Measurements from ENCODE around the gene LRRC18. TPM values are rescaled to one million over a fixed set of nuclear protein-coding genes. Genes with fewer than 3 reads are reported as not detected.

The LRRC18 gene
- total and polyA plus RNA-seq, 10 of the 15 experiments (the other 5 are each of a cell fraction or from before 2014, with no cell fraction given): 0.16 to 0.47 (median 0.24) TPM; not detected in 6

GRCh38 chr10:48881937-48882336 lies 57.7 kb downstream of the LRRC18 start:
- ATAC-seq (no peak), FAIRE-seq (no peak), DNase-seq (ENCODE audit: low read depth, low spot score) (no peak)
- RAD21 ChIA-PET (ENCODE audit: unreplicated experiment): no interaction called here
- CTCF ChIA-PET: interaction anchor here (0.7 to 1.1 kb wide), 2 partner anchors 24 to 224 kb away, joined by 3 read pairs; no protein-coding TSS in a partner anchor
- H2AFZ ChIP-seq (ENCODE audit: control insufficient read depth, low read depth, low read length): no peak overlapping the region
- H3K36me3 ChIP-seq (ENCODE audit: control insufficient read depth in 2 of 2, insufficient read depth in 2 of 2, low read length in 1 of 2): peaks cover 11 to 12% of the 10 kb centered on the region in 2 experiments; a peak in 3 of 4 replicates
- no peaks in the 10 kb centered on the region; the same call in 1 of the 2 replicates for H3K4me1 ChIP-seq (ENCODE audit: control insufficient read depth, insufficient read depth, low read length)
- WGBS (ENCODE audit: insufficient coverage, insufficient replicate concordance, low lambda C conversion rate, missing lambda C conversion rate): 78% methylated on average over 1 of the region's 1 CpG
- BruUV-seq (replicated peaks): no TSS peak
- no peaks in the 10 kb centered on the region for H3K79me2 ChIP-seq (ENCODE audit: control insufficient read depth, insufficient read depth, low read length)
- intact Hi-C loops (cut with micrococcal nuclease; ENCODE audit: unreplicated experiment): no loop called here
- no peak overlapping the region for H3K9ac ChIP-seq (ENCODE audit: control insufficient read depth, insufficient read depth, low read length)
- H3K4me2 ChIP-seq (ENCODE audit: control insufficient read depth, insufficient read depth): no peak overlapping the region
- SMC1A ChIA-PET (ENCODE audit: uncharacterized antibody, unreplicated experiment): interaction anchor here (1.1 kb wide), 1 partner anchor 16 kb away, joined by 3 read pairs; no protein-coding TSS in a partner anchor
- no peaks in the 10 kb centered on the region for H4K20me1 ChIP-seq (ENCODE audit: control insufficient read depth, insufficient read depth)
- in situ Hi-C loops (cut with MboI): no loop called here
- H3K4me3 ChIP-seq: no peak overlapping the region
- POLR2A ChIA-PET: no interaction called here
- H3K9me3 ChIP-seq (replicated peaks; ENCODE audit: control insufficient read depth, insufficient read depth, low read length): no peaks in the 10 kb centered on the region; the same call in 2 of the 3 replicates
- no peak overlapping the region for H3K27ac ChIP-seq (ENCODE audit: control insufficient read depth, insufficient read depth)
- H3K27me3 ChIP-seq (replicated peaks in 1 of 2; ENCODE audit: control insufficient read depth in 2 of 2, insufficient read depth in 2 of 2, low read length in 1 of 2): no peaks in the 10 kb centered on the region
- TF ChIP-seq, protein P1, sequence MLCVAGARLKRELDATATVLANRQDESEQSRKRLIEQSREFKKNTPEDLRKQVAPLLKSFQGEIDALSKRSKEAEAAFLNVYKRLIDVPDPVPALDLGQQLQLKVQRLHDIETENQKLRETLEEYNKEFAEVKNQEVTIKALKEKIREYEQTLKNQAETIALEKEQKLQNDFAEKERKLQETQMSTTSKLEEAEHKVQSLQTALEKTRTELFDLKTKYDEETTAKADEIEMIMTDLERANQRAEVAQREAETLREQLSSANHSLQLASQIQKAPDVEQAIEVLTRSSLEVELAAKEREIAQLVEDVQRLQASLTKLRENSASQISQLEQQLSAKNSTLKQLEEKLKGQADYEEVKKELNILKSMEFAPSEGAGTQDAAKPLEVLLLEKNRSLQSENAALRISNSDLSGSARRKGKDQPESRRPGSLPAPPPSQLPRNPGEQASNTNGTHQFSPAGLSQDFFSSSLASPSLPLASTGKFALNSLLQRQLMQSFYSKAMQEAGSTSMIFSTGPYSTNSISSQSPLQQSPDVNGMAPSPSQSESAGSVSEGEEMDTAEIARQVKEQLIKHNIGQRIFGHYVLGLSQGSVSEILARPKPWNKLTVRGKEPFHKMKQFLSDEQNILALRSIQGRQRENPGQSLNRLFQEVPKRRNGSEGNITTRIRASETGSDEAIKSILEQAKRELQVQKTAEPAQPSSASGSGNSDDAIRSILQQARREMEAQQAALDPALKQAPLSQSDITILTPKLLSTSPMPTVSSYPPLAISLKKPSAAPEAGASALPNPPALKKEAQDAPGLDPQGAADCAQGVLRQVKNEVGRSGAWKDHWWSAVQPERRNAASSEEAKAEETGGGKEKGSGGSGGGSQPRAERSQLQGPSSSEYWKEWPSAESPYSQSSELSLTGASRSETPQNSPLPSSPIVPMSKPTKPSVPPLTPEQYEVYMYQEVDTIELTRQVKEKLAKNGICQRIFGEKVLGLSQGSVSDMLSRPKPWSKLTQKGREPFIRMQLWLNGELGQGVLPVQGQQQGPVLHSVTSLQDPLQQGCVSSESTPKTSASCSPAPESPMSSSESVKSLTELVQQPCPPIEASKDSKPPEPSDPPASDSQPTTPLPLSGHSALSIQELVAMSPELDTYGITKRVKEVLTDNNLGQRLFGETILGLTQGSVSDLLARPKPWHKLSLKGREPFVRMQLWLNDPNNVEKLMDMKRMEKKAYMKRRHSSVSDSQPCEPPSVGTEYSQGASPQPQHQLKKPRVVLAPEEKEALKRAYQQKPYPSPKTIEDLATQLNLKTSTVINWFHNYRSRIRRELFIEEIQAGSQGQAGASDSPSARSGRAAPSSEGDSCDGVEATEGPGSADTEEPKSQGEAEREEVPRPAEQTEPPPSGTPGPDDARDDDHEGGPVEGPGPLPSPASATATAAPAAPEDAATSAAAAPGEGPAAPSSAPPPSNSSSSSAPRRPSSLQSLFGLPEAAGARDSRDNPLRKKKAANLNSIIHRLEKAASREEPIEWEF (IDR thresholded peaks at IDR 0.05; ENCODE audit: insufficient replicate concordance, low read depth, low read length): no peak
- no peak for TF ChIP-seq POLR2AphosphoS2 (IDR thresholded peaks at IDR 0.05; ENCODE audit: low read depth, low read length)
- TF ChIP-seq HCFC1 (IDR thresholded peaks at IDR 0.05; ENCODE audit: low read length): no peak
